GM23248 (cell line): ENCODE data around the gene YIPF1.

ENCODE experiments used
- EZH2 ChIP-seq: fragments of 200-600 bp; sonication (generic); IDR thresholded peaks from 2 replicates; pipeline ENCODE4 v1.6.1; 2018; ENCODE audit warnings: antibody characterized with exemption, mild to moderate bottlenecking; ENCODE audit not compliant: insufficient read depth, poor library complexity, severe bottlenecking
- EZH2phosphoT487 ChIP-seq: fragments of 200-600 bp; sonication (generic); IDR thresholded peaks from 2 replicates; pipeline ENCODE4 v1.6.1; 2018; ENCODE audit warnings: antibody characterized with exemption, moderate library complexity, mild to moderate bottlenecking, low read depth; ENCODE audit not compliant: insufficient read depth

DNA sequence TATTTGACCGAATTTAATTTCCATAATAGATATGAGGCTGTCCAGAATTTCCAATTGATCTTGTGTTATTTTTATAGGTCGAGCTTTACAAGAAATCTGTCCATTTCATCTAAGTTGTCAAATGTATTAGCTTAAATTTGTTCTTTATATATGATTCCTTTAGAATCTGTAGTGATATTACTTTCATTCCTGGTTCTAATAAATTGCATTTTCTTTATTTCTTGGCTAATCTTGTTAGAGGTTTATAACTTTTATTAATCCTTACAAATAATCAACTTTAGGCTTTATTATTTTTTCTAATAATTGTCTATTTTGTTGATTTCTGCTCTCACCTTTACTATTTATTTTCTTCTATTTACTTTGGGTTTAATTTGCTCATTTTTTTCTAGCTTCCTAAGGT, 41.9 kb upstream of the YIPF1 start:
- TF ChIP-seq EZH2 (no peak), EZH2phosphoT487 (no peak)
